KG1 (cell line): ENCODE data around the gene CBR1.
"Not testable (repeated sequence)": the region's sequence is repeated elsewhere in the genome, so short reads cannot be mapped to it uniquely, and the experiment has no call there.

Experiments used
- DNase-seq: peaks from one replicate; lab custom pipeline; 2025; lab: John Stamatoyannopoulos, UW

CBR1 gene

GRCh38 chr21:36048357-36048756, 21.5 kb upstream of the CBR1 start:
- DNase-seq, result no peak

GRCh38 chr21:36052860-36053714, 16.7 kb upstream of the CBR1 start:
- DNase-seq, result no peak

DNA sequence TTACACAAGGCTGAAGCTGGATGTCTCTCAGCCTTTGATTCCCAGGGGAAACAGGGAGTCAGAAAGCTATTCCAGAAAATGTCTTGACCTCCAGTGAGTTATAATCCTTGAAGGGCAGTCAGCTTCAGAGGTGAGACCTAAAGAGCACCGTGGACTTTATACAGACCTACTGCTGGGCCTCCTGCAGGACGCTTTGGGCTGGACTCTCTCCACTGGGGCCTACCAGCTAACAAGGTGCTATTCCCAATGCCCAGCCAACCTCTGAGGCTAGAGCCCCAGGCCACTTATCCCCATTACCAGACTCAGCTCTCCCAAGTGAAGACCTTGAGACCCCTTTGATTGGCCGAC, 16.1 kb upstream of the CBR1 start:
- no peak for DNase-seq

DNA sequence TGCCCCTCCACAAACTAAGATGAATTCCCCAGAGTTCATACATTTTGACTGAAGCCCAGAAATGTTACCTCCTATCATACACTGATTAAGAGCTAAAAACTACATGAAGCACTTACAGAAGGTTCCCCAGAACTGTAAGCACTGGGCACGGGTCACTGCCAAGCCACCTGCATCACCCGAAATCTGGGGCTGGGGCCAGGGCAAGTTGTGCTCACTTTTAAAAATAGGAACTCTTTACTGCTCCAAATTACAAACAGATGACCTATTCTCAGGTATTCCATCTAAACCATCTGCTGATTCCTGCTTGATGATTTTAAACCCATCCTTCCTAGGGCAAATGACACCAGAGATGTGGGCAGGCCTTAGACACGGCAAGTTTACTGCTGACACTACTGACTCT, 14.3 kb upstream of the CBR1 start:
- no peak for DNase-seq

DNA sequence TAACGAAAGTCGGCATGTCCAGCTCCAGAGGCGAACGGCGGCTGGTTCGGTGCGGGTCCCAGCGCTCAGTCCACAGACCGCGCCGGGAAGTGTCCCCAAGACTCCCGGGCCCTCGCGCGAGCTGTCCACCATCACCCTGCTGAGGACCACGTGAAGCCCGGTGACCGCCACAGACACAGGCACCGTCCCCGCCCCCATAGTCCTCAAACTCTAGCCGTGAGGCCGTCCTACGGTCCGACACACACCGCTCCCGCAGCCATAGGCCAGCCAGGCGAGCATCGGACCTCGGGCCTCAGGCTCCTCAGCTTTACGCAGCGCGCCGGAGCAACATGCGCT, 10.0 kb upstream of the CBR1 start:
- DNase-seq, result no peak

DNA sequence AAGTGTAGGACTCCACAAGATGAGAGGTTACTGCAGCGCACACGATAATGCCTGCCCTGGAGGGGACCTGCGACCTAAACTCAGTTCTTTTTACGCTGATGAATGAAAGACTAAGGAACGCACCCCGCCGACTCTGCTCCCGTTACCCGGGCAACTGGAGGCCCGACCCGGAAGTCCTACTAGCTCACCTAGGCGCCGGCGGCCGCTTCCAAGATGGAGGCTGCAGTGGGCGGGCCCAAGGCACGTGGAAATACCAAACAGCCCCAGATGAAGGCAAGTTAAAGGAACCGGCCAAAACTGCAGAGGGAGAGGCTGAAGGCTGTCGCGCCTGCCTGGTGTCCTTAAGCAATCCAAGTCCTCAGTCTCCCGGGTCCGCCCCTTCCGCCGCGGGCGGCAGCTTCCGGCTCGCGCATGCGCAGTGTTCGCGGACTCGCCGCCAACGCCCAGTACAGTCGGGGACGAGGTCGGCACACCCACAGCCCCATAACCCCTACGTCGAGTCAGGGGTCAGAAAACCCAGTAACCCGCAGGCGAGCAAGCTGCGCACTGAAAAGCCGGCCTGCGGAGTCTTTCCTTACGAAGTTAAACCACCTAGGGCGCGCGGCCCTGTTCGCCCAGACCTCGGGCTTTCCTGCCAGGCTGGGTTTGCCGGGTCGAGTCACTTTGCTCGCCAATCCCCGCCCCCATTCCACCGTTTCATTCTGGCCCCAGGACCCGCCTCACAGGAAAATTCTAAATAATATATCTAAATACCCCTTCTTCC, 9.5 kb upstream of the CBR1 start, which contains the start of gene SETD4:
Gene SETD4 (minus strand): TSS at position 368 of the 763 bp plus-strand sequence. CDS start 1,638 bp downstream, outside the sequence.
- peak; percentile 86 for DNase-seq

DNA sequence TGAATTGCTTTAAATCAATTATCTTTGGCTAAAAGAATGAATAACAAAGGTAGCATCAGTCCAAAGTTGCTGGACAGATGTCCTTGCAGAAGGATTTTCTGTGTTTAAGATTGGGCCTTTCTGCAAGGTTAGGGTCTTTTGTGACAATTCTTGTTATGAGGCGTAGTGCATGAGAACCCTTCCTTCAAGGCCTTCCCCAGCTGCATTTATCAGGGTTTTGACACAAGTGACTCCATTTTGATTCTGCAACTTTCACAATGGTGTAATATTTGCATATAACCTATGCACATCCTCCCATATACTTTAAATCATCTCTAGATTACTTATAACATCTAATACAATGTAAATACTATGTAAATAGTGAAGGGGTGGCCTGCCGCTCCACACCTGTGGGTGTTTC, 8.4 kb upstream of the CBR1 start:
- DNase-seq, result no peak

DNA sequence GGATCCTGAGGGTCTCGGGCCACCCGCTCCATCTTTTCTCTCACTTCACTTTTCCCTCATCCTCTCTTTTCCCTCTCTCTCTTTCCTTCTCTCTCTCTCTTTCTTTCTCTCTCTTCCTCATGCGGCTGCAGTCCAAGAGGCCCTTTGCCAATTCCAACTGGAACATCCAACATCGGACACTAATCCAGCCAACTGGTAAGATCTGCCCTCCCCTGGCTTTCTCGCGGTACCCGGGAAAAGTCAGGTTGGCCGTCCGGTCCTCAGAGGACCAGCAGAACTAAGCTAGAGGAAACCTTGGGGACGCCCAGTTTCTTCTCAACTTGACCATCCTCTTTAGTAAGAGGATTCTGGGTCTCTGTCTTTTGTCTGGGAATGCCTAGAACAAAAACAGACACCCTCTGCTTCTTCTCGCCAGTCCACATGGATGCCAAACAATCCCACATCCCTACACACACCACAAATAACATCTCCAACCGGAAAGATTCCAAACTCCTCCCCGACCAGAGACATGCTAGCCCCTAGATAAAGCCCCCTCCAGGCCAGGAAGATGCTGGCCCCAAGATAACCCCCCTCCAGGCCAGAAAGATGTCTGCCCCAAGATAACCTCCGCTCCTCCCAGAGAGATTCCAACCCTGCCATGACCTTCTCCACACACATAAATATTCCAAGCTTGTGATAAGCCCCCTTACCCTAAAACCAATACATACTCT, 6.3 kb upstream of the CBR1 start:
- DNase-seq, result no peak

DNA sequence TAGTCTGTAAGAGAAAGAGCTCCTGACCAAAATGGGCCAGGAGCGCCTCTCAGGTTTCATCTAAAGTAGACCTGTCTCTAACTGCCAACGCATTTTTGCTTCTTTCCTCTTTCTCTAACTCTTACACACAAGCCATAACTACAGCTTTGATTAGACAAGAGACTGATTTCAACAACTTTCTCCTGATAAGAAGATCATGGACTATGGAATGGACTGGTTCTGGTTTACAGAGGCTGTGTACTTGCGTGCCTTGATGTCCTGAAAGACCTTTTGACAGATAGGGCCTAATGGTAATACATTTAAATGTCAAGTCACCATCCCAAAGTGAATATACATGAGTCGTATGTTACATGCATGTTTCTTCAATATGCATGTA, 5.8 kb upstream of the CBR1 start:
- no peak for DNase-seq

DNA sequence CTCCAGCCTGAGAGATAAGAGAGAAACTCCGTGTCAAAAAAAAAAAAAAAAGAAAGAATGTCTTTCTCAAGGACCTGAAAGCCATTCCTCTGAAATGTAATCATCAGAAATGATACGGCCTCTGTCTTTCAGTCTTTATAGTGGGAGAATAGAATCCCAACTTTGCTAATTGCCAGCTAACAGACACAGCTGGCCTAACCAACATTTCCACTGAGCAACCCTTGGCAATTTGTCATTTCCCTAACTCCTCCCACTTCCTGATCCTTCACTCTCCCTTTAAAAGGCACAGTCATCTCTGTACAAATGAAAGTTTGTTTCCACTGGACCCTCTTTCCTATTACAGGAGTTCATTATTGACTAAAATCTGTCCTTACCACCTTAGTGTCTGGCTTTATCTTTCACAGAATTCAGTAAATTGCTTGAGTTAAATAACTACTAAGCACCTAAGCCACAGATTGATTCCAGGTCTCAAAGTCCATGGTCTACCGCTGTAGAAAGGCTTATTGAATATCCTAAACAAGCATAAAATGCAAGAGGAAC, 4.3 kb upstream of the CBR1 start:
- no peak for DNase-seq

DNA sequence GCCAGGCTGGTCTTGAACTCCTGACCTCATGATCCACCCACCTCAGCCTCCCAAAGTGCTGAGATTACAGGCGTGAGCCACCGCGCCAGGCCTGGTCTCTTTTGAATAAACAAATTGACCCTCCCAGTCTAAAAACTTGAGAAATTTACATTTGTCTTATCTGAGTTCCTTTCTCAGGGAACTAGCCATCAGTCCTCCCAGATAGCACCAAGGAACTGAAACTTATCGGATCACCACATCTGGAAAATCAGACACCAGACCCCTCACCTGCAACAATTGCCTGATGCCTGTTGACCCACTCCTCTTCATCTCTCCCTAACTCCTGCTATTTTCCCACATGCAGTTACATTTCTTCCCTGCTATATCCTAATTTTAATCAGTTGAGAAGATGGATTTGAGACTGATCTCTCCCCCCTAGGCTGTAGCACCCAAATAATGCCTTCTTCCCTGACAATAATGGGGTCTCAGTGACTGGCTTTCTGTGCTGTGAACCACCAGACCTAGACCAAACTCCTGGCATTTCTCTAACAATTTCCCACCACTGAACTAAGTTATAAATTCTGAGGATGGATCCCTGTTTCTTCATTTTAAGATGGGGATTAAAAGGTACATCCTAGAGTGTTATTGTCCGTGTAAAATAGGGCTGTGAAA, 951 bp upstream of the CBR1 start:
- DNase-seq, result no peak

GRCh38 chr21:36070999-36071398, 1.2 kb downstream of the CBR1 start:
- DNase-seq, result no peak

DNA sequence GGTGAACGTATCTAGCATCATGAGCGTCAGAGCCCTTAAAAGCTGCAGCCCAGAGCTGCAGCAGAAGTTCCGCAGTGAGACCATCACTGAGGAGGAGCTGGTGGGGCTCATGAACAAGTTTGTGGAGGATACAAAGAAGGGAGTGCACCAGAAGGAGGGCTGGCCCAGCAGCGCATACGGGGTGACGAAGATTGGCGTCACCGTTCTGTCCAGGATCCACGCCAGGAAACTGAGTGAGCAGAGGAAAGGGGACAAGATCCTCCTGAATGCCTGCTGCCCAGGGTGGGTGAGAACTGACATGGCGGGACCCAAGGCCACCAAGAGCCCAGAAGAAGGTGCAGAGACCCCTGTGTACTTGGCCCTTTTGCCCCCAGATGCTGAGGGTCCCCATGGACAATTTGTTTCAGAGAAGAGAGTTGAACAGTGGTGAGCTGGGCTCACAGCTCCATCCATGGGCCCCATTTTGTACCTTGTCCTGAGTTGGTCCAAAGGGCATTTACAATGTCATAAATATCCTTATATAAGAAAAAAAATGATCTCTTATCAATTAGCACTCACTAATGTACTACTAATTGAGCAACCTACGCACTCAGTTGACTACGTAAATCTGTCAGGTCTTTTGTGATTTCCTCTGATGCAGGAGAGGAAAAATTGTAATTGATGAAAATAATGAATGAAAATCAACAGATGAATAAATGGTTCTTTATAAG, 2.8 kb downstream of the CBR1 start:
- DNase-seq, result no peak

DNA sequence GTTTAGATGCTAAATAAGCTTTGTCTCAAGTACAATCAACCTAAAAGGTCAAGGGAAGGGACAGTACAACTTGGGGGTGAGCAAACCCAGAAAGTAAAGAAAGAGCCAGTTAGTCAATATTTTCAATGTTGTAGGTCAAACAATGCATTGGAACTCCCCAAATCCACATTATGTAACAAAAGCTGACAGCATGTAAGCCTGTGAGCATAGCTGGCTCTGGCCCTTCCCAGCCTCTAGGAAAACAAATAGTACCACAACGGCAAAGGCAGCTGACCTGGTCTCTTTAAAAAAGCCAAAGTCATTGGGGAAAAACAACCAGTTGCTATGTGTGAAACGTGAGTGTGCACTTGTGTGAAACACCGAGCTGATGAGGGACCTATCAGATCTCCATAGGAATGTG, 3.4 kb downstream of the CBR1 start:
- no peak for DNase-seq

DNA sequence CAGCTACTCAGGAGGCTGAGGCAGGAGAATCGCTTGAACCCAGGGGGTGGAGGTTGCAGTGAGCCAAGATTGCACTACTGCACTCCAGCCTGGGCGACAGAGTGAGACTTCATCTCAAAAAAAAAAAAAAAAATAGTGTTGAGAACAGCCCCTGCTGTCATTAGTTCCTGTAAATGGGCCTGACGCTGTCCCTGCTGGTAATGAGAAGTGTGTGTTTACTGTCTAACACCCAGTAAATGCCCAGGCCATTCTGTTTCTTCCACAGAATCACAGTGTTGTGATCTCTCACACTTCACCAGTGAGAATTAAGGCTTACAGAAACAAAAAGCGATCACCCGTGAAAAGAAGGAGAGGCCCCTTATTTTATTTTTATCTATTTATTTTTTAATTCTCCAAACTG, 4.1 kb downstream of the CBR1 start:
- DNase-seq, result not testable (repeated sequence)

DNA sequence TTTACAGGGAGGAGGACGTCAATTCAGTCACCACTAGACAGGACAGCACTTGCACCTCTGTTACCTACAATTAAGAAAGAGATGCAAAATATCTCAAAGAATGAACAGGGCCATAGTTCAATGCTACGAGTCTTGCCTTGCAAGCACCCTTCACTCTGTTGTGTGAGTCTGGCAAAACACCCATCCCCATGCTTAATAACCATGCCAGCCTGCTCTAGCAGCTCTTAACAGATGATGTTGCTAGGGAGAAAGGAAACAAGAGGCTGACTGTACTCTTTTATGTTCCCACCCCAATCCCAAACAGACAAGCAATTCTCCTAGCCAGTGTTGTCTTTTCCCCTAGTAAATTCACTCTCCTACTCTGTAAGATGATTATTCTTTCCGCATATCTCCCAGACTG, 5.3 kb downstream of the CBR1 start:
- DNase-seq, result no peak

GRCh38 chr21:36075953-36076352, 6.1 kb downstream of the CBR1 start:
- no peak for DNase-seq

GRCh38 chr21:36076878-36077655, 7.2 kb downstream of the CBR1 start:
- no peak for DNase-seq

- no peak for DNase-seq
These were observed 7.9 kb downstream of the CBR1 start for GRCh38 chr21:36077758-36078157.

DNA sequence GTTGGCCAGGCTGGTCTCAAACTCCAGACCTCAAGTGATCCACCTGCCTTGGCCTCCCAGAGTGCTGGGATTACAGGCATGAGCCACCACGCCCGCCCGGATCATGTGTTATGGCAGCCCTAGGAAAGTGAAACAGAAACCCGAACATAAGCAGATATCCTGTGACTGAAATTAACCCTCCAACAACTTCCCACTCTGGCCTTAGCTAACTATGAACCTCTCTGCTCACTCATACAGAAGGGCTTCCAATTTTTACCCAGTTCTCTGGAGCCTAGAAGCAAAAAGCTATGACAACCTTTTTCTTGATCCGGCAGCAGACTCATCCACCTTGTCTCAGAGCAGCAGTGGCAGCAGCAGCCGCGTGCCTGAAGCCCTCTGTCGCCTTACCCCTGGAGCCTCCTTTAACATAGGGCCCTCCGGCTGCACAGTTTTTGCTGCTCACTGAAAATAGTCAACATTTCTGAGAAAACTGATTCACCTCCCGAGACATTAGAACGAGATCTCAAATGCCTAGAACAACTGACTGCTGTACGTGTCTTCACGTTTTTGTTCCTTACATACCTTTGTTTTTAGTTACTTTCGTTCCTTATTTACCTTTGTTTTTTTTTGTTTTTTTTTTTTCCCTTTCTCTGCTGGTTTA, 9.3 kb downstream of the CBR1 start:
- DNase-seq, result no peak
